GM19463 (cell line): ENCODE data around the gene POLRMT.

Source experiments
- ATAC-seq: cut with Tn5 transposase; IDR thresholded peaks from one replicate; pipeline ENCODE4 v1.9.1; 2021; ENCODE audit warnings: mild to moderate bottlenecking, moderate library complexity; ENCODE audit not compliant: unreplicated experiment

Gene POLRMT

DNA sequence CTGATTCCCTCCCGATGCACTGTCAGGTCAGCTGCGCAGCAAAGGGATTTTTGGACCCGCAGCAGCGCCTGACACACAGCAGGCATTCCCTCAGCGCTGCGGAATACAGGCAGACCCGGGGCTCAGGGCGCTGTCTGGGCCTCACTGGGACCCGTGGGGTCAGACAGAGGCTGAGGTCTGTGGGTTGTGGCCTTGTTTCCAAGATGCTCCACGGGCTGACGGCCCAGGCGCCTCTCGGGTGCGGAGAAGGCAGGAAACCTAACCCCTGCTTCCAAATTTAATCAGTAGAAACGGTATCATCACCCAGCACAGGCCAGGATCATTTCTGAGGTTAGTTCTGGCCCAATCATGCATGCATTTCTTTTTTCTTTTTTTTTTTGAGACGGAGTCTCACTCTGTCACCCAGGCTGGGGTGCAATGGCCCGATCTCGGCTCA is 30.4 kb upstream of the POLRMT start:
- ATAC-seq = no peak

DNA sequence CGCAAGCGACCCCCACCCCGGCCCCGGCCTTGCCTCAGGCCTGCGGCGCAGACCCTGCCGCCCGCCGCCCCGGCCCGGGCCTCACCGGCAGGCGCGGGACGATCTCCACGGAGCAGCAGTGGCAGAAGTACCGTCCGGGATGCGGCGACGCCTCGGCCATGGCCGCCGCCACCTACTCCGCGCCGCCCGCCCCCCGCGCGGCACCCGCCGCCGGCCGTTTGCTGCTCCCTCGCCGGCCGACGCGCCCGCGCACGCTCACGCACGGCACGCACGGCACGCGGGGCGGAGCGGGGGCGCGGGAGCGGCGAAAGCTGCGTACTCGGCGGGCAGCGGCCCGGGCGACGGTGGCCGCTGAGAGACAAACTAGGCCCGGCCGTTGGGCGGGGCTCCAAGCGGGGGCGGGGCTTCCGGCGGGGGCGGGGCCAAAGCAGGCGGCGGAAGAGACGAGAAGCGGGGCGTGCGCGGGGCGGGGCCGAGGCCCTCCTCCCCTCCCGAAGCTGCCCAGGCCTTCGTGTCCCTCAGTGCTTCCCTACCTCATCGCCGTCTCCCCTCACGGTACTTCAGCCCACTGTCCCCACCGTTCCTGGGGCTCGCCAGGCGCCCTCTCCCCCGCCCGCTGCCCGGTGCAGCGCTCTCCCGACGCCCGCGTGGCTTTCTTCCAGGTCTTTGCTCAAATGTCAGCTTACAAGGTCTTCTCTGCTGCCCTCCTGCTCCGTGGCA is 29.8 kb upstream of the POLRMT start, which contains the start of gene RNF126:
RNF126 (minus strand) TSS at position 253 of the 720 bp plus-strand sequence; CDS start at position 160, 93 bp downstream.
- ATAC-seq = peak; percentile 43

DNA sequence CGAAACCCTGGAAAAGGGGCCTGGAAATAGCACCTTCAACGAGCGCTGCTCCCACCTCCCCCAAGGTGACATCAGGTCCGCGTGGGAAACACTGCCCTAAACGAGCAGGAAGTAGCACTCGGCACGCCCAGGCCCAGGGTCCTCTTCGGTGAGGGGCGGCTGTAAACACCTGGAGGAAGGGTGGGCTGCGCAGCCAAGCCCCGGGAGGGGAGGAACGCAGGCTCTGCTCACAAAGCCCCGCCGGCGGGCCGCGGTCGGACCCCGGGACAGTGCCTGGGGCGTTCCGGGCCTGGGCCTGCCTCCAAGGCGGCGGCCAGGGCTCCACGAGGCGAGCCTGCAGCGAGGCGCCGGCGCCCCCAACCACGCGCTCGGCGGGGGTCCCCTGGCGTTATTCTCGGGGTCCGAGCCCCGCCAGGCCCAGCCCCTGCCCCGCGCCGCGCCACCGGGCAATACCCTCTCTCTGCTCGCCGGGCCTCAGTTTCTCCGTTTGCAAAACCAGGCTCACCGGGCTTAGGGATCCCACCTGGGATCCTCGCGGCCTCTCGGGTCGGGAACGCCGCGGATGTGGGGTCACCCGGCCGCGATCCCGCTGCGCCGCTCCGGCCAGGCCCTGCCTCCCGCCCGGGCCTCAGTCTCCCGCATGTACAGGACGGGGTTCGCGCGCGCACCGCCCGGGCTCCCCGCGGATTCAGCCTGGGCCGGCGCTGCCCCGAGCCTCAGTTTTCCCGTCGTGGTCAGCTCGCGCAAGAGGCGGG is 29.0 kb upstream of the POLRMT start:
- ATAC-seq = no peak

DNA sequence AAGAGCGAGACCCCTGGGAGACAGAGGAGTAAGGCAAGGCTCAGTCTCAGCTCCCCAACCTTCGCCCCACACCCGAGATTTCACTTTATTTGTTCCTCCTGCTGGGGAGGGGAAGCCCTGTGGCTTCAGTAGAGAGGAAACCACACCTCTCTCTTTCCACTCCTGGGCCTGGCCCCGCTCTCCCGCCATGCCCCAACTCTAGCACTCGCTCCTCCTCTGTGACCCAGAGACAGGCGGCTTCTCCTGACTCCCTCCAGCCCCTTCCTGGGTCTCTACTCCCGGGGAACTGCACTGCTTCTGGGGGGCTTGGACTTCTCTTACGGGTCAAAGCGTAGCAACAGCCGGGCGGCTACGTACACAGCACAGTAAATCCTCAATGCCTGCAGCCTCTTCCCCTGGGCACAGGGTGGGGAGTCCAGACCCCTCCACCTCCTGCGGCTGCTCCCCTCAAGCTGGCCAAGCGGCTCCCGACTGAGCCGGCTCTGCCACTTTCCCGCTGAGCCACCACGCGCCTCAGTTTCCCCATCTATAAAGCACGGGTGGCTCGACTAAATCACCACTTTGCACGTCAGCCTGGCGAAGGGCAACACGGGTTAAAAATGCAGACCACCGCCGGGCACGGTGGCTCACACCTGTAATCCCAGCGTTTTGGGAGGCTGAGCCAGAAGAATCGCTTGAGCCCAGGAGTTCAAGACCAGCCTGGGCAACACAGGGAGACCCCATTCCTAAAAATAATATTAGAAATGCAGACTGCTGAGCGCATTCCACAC is 28.3 kb upstream of the POLRMT start:
- ATAC-seq = no peak

DNA sequence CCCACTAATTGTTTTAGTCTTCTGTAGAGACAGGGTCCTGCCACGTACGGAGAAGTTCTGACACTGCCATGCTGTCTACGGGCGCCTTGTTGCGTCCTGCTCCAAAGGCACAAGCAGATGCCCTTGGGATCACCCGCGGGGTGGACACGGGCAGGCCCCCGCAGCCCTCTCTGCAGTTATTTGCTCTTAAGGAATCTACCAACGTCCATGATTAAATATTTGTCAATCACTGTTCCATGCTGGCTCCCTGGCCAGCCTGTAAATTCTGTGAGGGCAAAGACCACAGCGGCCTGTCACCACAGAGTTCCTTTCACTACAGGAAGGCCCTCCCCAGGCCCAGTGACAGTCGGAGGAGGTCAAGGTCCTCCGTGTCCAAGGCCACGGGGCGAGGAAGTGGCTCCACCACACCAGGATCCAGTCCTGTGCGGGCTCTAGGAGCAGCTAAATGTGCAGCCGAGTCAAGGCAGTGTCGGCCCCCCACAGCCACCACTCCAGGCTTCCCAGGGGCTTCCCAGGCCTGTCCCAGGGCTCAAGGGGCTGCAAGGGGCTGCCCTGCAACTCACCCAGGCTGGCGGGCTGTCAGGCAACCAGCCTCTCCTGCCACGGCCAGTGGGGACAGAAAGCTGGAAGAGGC is 27.6 kb upstream of the POLRMT start:
- no peak for ATAC-seq

DNA sequence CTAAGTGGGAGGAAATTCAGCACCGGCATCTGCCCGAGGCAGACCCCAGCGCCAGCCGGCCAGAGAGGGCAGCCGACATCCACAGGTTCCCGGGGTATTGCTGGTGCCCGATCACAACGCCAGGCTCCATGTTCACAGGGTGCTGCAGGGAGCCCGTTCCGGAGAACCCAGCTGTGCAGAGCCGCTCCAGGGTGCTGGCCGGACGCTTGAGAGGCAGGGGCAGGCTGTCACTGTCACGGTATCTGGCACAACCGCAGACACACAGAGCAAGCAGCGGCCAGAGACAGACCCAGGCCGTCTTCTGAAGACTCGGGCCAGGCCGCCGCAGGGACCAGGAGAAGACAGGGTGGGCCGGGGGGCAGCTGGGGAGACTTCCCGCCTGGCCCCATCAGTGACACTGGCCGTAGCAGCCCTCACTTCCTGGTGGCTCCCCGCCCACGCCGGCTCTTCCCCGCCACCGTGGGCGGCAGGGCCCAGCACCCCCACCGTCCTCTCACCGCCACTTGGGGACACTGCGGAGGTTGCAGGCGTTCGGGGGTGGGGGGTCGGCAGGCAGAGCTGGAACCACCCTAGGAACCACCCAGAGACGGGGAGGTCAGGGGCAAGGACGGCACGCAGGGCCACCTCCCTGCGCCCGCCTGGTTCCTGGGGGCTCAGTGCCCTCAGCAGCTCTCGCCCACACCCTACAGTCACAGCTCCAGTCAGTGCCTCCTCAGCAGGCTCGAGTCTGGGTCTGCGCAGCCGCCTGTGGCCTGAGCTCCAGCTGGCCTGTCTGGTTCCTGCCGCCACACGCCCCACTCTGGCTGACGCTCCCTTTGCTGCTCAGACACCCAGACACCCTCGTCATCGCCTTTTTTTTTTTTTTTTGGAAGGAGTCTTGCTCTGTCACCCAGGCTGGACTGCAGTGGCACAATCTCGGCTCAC is 25.8 kb upstream of the POLRMT start:
- ATAC-seq = no peak

DNA sequence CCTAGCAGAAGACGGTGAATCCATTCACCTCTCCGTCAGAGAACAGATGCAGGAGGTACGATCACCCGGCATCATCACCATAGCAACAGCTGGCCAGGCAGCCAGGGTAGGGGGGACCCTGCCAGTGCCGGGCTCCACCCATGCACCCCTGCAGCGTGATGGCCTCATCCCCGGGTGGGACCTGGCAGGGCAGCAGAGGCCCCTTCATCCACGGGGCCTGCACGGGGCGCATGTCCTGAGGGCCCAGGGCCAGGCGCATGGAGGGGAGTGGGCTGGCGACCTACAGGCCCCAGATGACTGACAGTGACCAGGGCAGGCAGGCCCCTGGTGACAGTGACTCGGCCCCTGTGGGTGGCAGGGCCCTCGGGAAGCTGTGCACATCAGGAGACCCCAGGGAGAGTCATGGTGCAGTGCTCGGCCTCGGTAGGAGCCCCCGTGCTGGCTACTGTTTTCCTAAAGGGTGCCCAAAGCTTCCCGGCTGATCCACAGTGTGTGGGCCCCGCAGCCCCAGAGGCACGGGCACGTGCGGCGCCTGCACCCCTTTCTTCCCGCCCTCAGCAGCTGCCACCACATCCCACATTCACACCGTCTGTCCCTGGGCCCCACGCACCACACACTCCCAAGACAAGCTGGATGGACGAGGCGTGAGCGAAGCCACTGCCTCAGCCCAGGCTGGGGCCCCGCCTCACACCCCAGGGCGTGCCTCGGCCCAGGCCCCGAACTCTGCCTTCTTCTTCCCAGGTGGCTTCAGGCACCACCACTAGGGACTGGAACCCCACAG is 24.9 kb upstream of the POLRMT start:
- ATAC-seq = no peak

DNA sequence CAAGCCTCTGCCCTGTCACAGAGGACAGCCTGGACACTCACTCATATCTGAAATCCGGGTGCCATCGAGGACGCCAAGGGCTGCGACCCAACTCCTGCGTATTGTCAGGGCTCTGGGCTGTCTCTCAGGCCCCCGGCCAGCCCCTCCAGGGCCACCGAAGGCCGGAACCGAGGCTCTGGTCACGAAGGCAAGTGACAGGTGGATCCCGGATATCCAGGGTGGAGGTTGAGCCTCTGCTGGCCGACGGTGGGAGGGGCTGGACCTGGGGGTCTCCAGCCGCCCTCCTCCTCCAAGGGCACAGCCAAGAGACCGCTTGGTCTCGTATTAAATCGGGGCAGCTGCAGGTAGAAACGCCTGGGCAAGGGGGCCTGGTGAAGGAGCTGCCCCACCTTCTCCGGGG is 24.3 kb upstream of the POLRMT start:
- ATAC-seq = no peak

DNA sequence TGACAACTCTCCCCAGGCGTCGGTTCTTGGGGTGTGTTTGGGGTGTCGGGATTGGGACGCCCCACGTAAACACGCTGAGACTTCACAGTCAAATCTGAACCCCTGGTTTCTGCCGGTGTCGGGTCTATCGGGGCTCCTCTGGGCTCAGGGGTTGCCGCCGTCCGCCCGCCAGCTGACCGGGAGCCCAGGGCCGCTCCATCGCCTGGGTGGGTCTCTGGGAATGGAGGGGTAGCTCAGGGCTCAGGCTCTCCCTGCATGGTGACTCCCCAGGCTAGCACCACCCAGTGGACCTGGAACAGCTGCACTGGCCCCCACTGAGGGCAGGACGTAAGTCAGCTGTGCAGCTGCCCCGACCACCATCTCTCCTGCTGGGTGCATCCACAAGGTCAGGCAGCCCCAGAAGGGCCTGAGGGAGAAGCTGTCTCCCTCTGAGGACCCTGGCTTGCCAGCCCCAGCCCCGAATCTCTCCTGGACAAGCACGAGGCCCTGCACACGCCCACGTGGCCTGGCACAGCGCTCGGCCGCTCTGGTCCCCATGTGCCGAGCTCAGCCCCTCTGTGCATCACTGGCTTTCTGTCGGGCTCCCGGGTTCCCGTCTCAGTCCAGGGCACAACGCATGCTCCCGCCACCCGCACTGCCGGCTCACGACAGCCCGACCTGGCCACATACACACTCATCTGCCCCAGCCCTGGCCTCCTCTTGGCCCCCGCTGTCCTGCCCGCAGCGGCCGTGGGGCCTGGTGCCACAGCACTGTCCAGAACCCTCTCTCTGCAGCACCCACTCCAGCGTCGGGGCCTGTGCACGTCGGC is 23.6 kb upstream of the POLRMT start:
- no peak for ATAC-seq

DNA sequence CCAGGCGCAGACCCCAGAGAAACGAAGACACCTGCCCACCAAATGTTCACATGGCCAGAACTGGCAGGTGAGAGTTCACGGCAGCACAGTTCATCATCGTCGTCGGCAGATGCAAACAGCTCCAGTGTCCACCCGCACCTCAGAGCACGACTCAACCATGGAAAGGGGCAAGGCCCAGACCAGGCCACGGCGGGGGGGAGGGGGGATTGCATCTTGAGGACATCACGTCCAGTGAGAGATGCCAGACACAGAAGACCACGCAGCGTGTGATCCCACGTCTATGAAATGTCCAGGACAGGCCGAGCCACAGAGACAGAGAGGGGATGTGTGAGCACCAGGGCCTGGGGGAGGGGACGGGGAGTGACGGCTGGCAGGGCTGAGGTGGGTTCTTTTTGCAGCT is 22.4 kb upstream of the POLRMT start:
- ATAC-seq = no peak

DNA sequence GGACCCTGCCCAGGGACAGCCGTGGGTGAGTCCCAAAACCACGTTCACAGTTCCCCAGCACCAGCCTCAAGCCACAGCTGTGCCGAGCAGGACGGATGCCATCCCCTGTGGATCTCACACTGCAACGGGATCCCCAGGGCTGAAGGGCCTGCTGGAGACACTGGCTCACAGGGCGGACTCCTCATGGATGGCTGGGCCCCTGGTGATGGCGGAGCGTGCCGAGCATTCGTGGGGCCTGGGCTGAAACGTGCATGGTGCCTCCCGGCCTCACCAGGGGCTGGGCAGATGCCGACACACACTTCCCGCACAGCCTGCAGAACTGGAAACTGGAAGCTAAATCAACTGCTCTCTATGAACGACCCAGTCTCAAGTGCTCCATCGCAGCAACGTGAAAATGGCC is 20.1 kb upstream of the POLRMT start:
- no peak for ATAC-seq

DNA sequence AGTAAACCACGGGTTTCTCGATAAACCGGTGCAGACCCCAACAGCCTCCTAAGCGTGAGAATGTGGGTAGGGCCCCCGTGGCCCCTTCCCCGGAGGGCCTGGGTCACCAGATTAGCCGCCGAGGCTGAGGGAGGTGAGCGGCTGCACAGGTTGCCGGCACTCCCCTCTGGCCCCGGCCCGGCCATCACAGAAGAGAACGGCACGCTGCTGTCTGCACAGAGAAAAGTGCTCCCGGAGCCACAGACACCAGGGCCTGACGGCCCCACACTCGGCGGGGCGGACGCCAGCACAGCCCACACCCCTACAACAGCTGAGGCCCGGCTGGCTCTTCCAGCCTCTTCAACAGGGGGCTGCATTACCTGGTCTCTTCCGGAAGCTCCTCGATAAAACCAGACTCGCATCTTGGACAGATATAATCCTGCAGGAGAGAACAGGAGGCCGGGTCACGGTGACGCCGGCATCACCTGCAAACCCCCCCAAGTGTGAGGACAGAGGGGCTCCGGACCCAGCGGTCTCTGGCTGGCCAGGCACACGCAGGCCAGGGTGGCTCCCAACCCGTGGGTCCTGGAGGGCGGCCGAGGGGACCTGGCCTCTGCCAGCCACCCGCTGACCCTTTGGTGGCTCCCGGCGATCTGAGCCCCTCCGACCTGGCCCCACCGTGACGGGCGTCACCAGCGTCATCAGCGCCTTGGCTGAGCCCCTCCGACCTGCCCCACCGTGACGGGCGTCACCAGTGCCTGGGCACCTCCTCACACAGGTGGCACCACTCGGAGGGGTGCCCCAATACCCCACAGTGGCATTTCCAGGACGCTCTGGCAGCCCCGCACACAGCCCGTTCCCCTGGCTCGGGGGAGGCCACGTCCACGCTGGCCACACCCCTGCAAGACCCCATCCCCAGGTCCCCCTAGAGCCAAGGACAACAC is 19.4 kb upstream of the POLRMT start:
- ATAC-seq = no peak

DNA sequence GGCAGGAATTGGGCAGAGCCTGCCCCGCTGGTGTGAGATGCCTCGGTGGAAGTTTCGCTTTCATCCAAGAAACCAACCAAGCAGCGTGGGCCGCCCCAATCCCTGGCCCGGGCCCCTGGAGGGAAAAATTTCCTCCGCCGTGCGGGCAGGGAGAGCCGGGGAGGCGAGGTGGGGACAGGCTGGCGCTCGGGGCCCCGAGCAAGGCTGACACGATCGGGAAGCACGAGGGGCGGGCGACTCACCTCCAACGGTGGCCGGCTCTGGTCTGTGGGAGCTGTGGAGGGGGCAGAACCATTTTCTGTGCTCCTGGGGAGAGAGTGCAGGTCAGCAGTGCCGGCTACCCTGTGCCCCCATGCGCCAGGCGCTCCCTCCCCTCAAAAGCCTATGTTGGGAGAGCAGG is 18.7 kb upstream of the POLRMT start:
- ATAC-seq = no peak

DNA sequence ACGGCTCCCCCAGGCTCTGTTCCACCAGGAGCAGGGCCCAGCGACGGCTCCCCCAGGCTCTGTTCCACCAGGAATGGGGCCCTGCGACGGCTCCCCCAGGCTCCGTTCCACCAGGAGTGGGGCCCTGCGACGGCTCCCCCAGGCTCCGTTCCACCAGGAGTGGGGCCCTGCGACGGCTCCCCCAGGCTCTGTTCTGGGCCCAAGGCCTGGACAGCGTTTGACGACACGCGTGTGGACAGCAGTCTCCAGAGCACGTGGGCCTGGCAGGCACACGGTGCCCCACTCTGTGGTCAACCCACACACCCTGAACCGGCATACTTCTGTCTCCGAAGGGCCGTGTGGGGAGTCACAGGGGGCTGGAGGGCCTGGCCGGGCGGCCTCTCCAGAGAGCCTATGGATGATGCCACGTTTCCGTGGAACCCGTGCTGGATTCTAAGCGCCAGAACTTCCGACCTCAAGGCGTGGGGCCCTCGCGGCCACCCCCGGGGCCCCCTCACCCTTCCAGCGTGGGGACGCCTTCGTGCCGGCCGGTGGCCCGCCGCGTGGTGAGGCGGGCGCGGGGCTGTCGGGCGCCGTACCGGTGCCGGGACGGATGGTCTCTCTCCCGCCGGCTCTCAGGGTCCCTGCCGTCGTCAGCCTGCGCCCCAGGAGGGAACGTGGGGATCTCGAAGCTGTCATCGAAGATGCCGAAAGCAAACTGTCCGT is 17.9 kb upstream of the POLRMT start:
- ATAC-seq = no peak

DNA sequence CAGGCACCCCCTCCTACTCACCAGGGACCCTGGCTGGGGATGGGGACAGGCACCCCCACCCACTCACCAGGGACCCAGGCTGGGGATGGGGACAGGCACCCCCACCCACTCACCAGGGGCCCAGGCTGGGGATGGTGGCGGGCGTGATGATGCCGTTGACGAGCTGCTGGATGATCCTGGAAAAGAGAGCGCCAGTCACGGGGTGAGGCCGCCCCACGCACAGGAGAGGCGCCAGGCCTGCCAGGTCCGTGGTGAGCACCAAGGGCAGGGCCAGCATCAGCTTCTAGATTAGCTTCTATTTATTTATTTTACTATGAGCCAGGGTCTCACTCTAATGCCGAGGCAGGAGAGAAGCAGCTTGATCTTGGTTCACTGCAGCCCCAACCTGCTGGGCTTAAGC is 16.8 kb upstream of the POLRMT start:
- ATAC-seq = no peak

DNA sequence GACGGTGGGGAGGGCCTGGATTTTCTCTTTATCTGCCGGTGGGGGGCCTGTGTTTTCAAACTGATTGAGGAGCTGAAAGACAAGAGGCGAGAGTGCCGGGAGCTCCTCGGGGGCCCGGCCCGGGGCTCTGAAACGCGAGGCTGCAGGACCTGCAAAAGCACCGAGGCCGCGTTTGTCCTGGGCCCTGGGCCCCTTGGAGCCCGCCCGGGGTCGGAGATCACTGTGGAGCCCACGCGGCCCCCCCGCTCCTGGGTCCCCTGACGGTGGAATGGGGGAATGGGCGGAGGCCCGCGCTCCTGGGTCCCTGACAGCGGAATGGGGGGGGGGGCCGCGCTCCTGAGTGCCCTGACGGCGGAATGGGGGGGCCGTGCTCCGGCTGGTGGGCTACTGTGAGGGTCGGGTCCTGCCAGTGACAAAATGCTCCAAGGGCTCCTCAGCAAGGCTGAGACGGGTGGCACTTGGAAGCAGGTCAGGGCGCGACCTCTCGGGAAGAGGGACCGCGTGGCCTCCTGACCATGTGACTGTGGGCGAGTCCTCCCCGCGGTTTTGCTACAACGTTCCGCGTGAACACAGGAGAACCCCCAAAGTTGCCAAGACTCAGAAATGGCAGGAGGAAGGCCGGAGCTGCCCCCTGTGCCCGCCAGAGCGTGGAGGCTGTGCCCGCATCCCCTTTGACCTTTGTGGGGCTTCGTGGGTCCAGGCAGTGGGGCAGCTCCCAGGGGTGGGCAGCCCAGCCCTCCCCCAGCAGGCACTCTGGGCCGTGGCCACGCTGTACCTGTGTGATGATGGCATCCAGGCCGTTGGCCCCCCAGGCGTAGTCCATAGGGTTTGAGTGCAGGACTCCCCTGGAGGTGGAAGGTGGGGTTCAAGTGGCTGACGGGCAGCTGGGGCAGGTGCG is 15.8 kb upstream of the POLRMT start:
- no peak for ATAC-seq
